GM12892 (cell line): ENCODE results near the gene CD276.

ENCODE experiments used
- POLR2A ChIP-seq: IDR thresholded peaks from 2 replicates; pipeline ENCODE4 v1.6.1; 2011; ENCODE audit warnings: low read depth, low read length, control low read depth
- POLR2AphosphoS5 ChIP-seq: IDR thresholded peaks from 2 replicates; pipeline ENCODE4 v1.6.1; 2011; ENCODE audit warnings: low read depth, low read length, control low read depth

GRCh38 chr15:73749533-73749932 is 65.3 kb downstream of the CD276 start:
- TF ChIP-seq POLR2AphosphoS5, result no peak
- TF ChIP-seq POLR2A, result no peak
